ENCODE results near the gene ADCY7.

ADCY7 gene

GRCh38 chr16:50294955-50295354, 28.6 kb downstream of the ADCY7 start:
- TF ChIP-seq, protein P1, sequence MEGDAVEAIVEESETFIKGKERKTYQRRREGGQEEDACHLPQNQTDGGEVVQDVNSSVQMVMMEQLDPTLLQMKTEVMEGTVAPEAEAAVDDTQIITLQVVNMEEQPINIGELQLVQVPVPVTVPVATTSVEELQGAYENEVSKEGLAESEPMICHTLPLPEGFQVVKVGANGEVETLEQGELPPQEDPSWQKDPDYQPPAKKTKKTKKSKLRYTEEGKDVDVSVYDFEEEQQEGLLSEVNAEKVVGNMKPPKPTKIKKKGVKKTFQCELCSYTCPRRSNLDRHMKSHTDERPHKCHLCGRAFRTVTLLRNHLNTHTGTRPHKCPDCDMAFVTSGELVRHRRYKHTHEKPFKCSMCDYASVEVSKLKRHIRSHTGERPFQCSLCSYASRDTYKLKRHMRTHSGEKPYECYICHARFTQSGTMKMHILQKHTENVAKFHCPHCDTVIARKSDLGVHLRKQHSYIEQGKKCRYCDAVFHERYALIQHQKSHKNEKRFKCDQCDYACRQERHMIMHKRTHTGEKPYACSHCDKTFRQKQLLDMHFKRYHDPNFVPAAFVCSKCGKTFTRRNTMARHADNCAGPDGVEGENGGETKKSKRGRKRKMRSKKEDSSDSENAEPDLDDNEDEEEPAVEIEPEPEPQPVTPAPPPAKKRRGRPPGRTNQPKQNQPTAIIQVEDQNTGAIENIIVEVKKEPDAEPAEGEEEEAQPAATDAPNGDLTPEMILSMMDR (IDR thresholded peaks at IDR 0.05): no peak

DNA sequence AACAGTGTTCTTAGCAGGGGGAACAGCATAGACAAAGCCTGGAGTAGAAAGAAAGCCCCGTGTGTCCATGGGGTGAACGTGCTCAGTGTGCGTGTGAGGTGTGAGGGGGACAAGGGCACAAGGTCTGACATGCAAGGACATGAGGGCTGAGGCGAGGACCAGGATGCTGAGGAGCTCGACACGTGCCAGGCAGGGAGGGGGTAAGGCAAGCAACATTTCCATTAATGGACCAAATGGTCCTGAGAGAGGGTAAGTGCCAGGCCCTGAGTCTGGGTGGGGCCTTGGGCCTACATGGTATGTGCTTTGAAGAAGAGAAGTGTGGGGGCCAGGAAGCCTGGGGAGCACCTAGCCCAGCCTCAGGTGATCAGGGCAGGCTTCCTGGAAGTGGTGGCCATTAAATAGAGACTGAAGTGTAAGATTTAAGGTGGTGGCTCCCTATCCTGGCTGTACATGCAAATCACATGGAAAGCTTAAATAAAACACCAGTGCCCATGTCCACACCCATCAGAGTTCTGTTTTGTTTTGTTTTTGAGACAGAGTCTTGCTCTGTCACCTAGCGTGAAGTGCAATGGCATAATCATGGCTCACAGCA, 29.3 kb downstream of the ADCY7 start:
- TF ChIP-seq, protein P1 (IDR thresholded peaks at IDR 0.05): no peak

GRCh38 chr16:50296807-50297206, 30.5 kb downstream of the ADCY7 start:
- TF ChIP-seq, protein P1 (IDR thresholded peaks at IDR 0.05): no peak

DNA sequence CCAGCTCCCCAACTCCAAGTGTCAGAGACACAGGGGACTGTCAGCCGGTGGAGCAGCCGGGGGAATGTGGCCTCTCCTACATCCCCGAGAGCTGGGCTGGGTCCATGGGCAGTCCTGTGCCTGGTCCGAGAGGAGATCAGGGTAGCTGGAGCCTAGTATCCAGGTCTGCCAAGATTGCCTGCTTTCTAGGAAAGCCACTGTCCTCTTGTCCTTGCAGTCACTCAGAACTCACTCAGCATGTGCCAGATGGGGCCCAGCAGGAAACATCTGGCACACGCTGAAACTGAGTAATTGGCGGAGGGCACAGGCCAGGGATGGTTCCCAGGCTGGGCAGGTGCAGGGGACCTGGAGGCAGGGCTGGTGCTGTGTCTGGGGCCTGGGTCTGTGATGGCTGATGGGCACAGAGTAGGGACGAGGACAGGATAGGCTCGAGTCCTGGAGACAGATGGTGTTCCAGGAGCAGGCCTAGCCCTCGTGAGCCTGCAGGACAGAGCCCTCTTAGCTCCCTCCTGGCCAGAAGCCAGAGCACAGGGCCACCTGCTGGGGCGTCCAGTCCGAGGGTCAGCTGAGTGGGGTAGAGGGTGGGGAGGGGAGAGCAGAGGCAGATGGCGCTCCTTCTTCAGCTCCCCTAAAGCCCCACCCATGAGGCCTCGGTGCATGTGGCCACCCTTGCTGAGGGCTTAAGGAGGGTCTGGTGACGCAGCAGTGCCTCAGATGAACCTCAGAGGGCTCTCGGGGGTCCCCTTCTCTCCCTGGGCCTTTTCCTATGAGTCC, 31.1 kb downstream of the ADCY7 start:
- TF ChIP-seq, protein P1 (IDR thresholded peaks at IDR 0.05): no peak

DNA sequence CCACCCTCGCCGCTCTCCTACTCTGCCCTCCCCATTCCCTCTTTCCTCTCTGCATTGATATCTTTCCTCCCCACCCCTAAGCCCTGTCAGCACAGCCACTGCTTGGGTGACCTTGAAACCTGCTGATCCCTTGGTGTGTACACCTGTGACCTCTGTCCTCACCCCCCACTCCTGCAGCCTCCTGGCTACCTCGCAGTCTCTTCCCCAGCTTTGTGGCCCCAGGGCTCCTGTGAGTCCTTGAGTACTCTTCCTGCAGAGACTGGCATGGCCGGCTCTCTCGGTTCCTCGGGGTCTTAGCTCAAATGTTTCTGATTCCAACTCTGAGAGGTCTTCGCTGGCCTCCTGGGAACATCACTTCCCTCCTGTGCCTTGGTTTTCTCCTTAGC, 31.7 kb downstream of the ADCY7 start:
- TF ChIP-seq, protein P1 (IDR thresholded peaks at IDR 0.05): no peak

GRCh38 chr16:50298591-50299507, 32.5 kb downstream of the ADCY7 start:
- TF ChIP-seq, protein P1 (IDR thresholded peaks at IDR 0.05): no peak

- TF ChIP-seq, protein P1 (IDR thresholded peaks at IDR 0.05): no peak
Observed at GRCh38 chr16:50299508-50300105, 33.3 kb downstream of the ADCY7 start.

Measured in LNCAP (cell line).